Liver (tissue), 9 donors: Measurements from ENCODE around the gene SMTNL2. TPM values are rescaled to one million over a fixed set of nuclear protein-coding genes. Genes with fewer than 3 reads are reported as not detected.

Experiments used
- DNase-seq: peaks from one replicate; pipeline ENCODE4 v3.0.0-alpha.2; 2017; ENCODE audit warnings: low spot score
- H3K27ac ChIP-seq, 2 donors: one replicate each; pipeline ENCODE4 v1.7.0; 2013; ENCODE audit warnings: inconsistent platforms in 2 of 2, low read length in 2 of 2, control low read depth in 1 of 2, low read depth in 1 of 2, mild to moderate bottlenecking in 1 of 2
- H3K27me3 ChIP-seq, 4 donors: one replicate each; pipeline versions ENCODE4 v1.6.1 to v1.7.0; 2013; ENCODE audit warnings: low read length in 3 of 4, inconsistent platforms in 1 of 4, mild to moderate bottlenecking in 1 of 4, moderate library complexity in 1 of 4; ENCODE audit not compliant: control insufficient read depth in 4 of 4, insufficient read depth in 4 of 4
- H3K36me3 ChIP-seq, 4 donors: one replicate each; pipeline versions ENCODE4 v1.6.1 to v1.7.0; 2013; ENCODE audit warnings: low read length in 3 of 4, mild to moderate bottlenecking in 3 of 4, low read depth in 1 of 4, moderate library complexity in 1 of 4; ENCODE audit not compliant: control insufficient read depth in 4 of 4, insufficient read depth in 3 of 4
- H3K4me1 ChIP-seq, 4 donors: one replicate each; pipeline versions ENCODE4 v1.6.1 to v1.7.0; 2013; ENCODE audit warnings: low read length in 3 of 4, mild to moderate bottlenecking in 3 of 4, moderate library complexity in 1 of 4; ENCODE audit not compliant: control insufficient read depth in 4 of 4, insufficient read depth in 4 of 4
- H3K4me3 ChIP-seq, 3 donors: one replicate each; pipeline versions ENCODE4 v1.6.1 to v1.7.0; 2013; ENCODE audit warnings: low read length in 3 of 3, control low read depth in 1 of 3, low read depth in 1 of 3, mild to moderate bottlenecking in 1 of 3
- H3K9ac ChIP-seq, 2 donors: one replicate each; pipeline ENCODE4 v1.7.0; 2013; ENCODE audit warnings: low read length in 2 of 2, mild to moderate bottlenecking in 2 of 2, moderate library complexity in 2 of 2, control low read depth in 1 of 2, low read depth in 1 of 2
- H3K9me3 ChIP-seq, 4 donors: one replicate each; pipeline versions ENCODE4 v1.6.1 to v1.7.0; 2013; ENCODE audit warnings: low read length in 3 of 4; ENCODE audit not compliant: control insufficient read depth in 4 of 4
- CTCF ChIP-seq: fragments of 150-350 bp; IDR thresholded peaks from 2 replicates; pipeline ENCODE4 v1.5.1; 2017; ENCODE audit warnings: improper control_type of control experiment, low read depth, low read length; ENCODE audit not compliant: missing input control
- EGR1 ChIP-seq, 2 donors: IDR thresholded peaks; 2 replicates each; pipeline ENCODE4 v1.6.1; 2016 to 2018; ENCODE audit warnings: antibody characterized with exemption in 2 of 2, low read depth in 2 of 2
- FOXA1 ChIP-seq: IDR thresholded peaks from 2 replicates; pipeline ENCODE4 v1.6.1; 2016; ENCODE audit warnings: antibody characterized with exemption
- FOXA2 ChIP-seq: IDR thresholded peaks from 2 replicates; pipeline ENCODE4 v1.6.1; 2016; ENCODE audit warnings: antibody characterized with exemption
- GABPA ChIP-seq, 2 donors: IDR thresholded peaks in 1 of 2; conservative IDR thresholded peaks in 1 of 2; 2 replicates each; pipeline ENCODE4 v1.6.1; 2016; ENCODE audit warnings: antibody characterized with exemption in 2 of 2, mild to moderate bottlenecking in 1 of 2, moderate library complexity in 1 of 2
- HNF4A ChIP-seq, 2 donors: conservative IDR thresholded peaks; 2 replicates each; pipeline ENCODE4 v1.6.1; 2016; ENCODE audit warnings: antibody characterized with exemption in 2 of 2, mild to moderate bottlenecking in 2 of 2
- HNF4G ChIP-seq: IDR thresholded peaks from 2 replicates; pipeline ENCODE4 v1.6.1; 2016; ENCODE audit warnings: antibody characterized with exemption
- JUND ChIP-seq, 2 donors: IDR thresholded peaks; 2 replicates each; pipeline ENCODE4 v1.6.1; 2016; ENCODE audit warnings: antibody characterized with exemption in 2 of 2
- MAX ChIP-seq: IDR thresholded peaks from 2 replicates; pipeline ENCODE4 v1.6.1; 2016; ENCODE audit warnings: antibody characterized with exemption
- NR2F2 ChIP-seq: IDR thresholded peaks from 2 replicates; pipeline ENCODE4 v1.6.1; 2016; ENCODE audit warnings: antibody characterized with exemption
- RAD21 ChIP-seq, 2 donors: IDR thresholded peaks; 2 replicates each; pipeline ENCODE4 v1.6.1; 2016; ENCODE audit warnings: antibody characterized with exemption in 2 of 2, mild to moderate bottlenecking in 2 of 2
- REST ChIP-seq: IDR thresholded peaks from 2 replicates; pipeline ENCODE4 v1.6.1; 2016; ENCODE audit warnings: antibody characterized with exemption, mild to moderate bottlenecking
- RXRA ChIP-seq, 2 donors: IDR thresholded peaks; 2 replicates each; pipeline ENCODE4 v1.6.1; 2017 to 2018; ENCODE audit warnings: antibody characterized with exemption in 2 of 2, mild to moderate bottlenecking in 1 of 2
- SP1 ChIP-seq: IDR thresholded peaks from 2 replicates; pipeline ENCODE4 v1.6.1; 2018; ENCODE audit warnings: antibody characterized with exemption, mild to moderate bottlenecking
- TAF1 ChIP-seq: conservative IDR thresholded peaks from 2 replicates; pipeline ENCODE4 v1.6.1; 2016; ENCODE audit warnings: antibody characterized with exemption, mild to moderate bottlenecking
- YY1 ChIP-seq: IDR thresholded peaks from 2 replicates; pipeline ENCODE4 v1.6.1; 2016; ENCODE audit warnings: antibody characterized with exemption, mild to moderate bottlenecking
- WGBS: extraction: QIAGEN DNeasy Blood & Tissue Kit; methylation state at CpG from one replicate; pipeline ENCODE4 v1.1.7; 2013; 5-methylcytosine and 5-hydroxymethylcytosine counted together
- polyA plus RNA-seq, 2 donors: library from polyadenylated mRNA; stranded (reverse) in 1 of 2; unstranded in 1 of 2; fragments of 200-250 nt in 1 of 2; fragments of >200 nt in 1 of 2; fragmentation: Nextera tagmentation in 1 of 2; extraction: Ambion mirVana in 1 of 2; gene quantifications; one replicate each; pipeline versions ENCODE4 v1.2.1 to v1.2.3, GENCODE V29; 2013 to 2015
- total RNA-seq, 2 donors: library from RNA; depleted of rRNA; stranded (reverse); fragments of >200 nt; gene quantifications; one replicate each; pipeline ENCODE4 v1.2.3, GENCODE V29; 2014
- TF ChIP-seq, protein P1 (sequence below): IDR thresholded peaks from 2 replicates; pipeline ENCODE4 v1.6.1; 2016; ENCODE audit warnings: antibody characterized with exemption
- TF ChIP-seq, protein P2 (sequence below): IDR thresholded peaks from 2 replicates; pipeline ENCODE4 v1.6.1; 2016; ENCODE audit warnings: antibody characterized with exemption
- donor health status: healthy.
- donor health status: healthy.
- donor health status: healthy.
- donor health status: healthy.
- donor health status: healthy.

SMTNL2 gene
- total and polyA plus RNA-seq, 4 donors, result 0.13 to 0.29 TPM; not detected in 2

DNA sequence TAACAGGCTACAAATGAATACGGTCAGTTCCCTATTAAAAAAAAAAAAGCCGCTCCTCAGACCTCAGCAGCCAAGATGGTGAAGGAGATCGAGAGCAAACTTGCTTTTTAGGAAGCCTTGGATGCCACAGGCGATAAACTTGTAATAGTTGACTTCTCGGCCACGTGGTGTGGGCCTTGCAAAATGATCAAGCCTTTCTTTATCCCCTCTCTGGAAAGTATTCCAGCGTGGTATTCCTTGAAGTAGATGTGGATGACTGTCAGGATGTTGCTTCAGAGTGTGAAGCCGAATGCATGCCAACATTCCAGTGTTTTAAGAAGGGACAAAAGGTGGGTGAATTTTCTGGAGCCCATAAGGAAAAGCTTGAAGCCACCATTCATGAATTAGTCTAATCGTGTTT is 12.2 kb upstream of the SMTNL2 start:
- H3K4me3 ChIP-seq, result no peak overlapping the region
- no peaks in the 10 kb centered on the region for H3K27me3 ChIP-seq
- TF ChIP-seq CTCF, result no peak
- TF ChIP-seq FOXA1, result no peak
- no peak for TF ChIP-seq RXRA (IDR thresholded peaks at IDR 0.05)
- TF ChIP-seq GABPA (IDR thresholded peaks at IDR 0.05 in 1 of 2, conservative IDR thresholded peaks at IDR 0.05 in 1 of 2), result no peak
- no peak for TF ChIP-seq TAF1
- TF ChIP-seq EGR1 (IDR thresholded peaks at IDR 0.05; ENCODE audit: low read depth in 2 of 2), result no peak
- no peak for TF ChIP-seq NR2F2
- TF ChIP-seq YY1, result no peak
- TF ChIP-seq HNF4A (conservative IDR thresholded peaks at IDR 0.05), result no peak
- TF ChIP-seq HNF4G, result no peak
- no peak for TF ChIP-seq MAX
- TF ChIP-seq, protein P1, sequence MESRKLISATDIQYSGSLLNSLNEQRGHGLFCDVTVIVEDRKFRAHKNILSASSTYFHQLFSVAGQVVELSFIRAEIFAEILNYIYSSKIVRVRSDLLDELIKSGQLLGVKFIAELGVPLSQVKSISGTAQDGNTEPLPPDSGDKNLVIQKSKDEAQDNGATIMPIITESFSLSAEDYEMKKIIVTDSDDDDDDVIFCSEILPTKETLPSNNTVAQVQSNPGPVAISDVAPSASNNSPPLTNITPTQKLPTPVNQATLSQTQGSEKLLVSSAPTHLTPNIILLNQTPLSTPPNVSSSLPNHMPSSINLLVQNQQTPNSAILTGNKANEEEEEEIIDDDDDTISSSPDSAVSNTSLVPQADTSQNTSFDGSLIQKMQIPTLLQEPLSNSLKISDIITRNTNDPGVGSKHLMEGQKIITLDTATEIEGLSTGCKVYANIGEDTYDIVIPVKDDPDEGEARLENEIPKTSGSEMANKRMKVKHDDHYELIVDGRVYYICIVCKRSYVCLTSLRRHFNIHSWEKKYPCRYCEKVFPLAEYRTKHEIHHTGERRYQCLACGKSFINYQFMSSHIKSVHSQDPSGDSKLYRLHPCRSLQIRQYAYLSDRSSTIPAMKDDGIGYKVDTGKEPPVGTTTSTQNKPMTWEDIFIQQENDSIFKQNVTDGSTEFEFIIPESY, result no peak
- TF ChIP-seq RAD21 (IDR thresholded peaks at IDR 0.05), result no peak
- TF ChIP-seq JUND (IDR thresholded peaks at IDR 0.05), result no peak
- TF ChIP-seq, protein P2, sequence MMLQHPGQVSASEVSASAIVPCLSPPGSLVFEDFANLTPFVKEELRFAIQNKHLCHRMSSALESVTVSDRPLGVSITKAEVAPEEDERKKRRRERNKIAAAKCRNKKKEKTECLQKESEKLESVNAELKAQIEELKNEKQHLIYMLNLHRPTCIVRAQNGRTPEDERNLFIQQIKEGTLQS, result no peak
- TF ChIP-seq FOXA2, result no peak
- TF ChIP-seq REST, result no peak
- no peak for TF ChIP-seq SP1
- peaks cover 0 to 14% (median 6%) of the 10 kb centered on the region in 4 donors for H3K4me1 ChIP-seq
- H3K36me3 ChIP-seq, result peaks cover 0 to 2% (median 0%) of the 10 kb centered on the region in 4 donors
- no peaks in the 10 kb centered on the region for H3K9me3 ChIP-seq
- no peak overlapping the region for H3K9ac ChIP-seq
- 74% methylated on average over 9 of the region's 9 CpGs for WGBS
- H3K27ac ChIP-seq, result no peak overlapping the region
- DNase-seq, result no peak
